Endothelial cell of umbilical vein (primary cell): ENCODE results near the gene C1R. TPM values are rescaled to one million over a fixed set of nuclear protein-coding genes. Genes with fewer than 3 reads are reported as not detected.
"Not testable (repeated sequence)": the region's sequence is repeated elsewhere in the genome, so short reads cannot be mapped to it uniquely, and the experiment has no call there.

Experiments used
- BruUV-seq: library from RNA; stranded (reverse); fragments of 400-500 nt; replicated peaks from 2 replicates; lab custom pipeline; 2021; lab: Mats Ljungman, UMichigan
- CTCF ChIA-PET: fragments of 300-600, 350-600 bp; sonication (Branson Sonifier 250); formaldehyde crosslinking; loops from one replicate; lab custom pipeline; 2021; ENCODE audit warnings: antibody characterized with exemption, inconsistent platforms; lab: Charles Lee
- POLR2A ChIA-PET: fragments of 300-600, 350-600 bp; sonication (Branson Sonifier 250); formaldehyde crosslinking; loops from one replicate; lab custom pipeline; 2021; ENCODE audit warnings: antibody characterized with exemption, inconsistent platforms; lab: Charles Lee
- DNase-seq: peaks from one replicate; pipeline ENCODE4 v3.0.0-alpha.2; 2011; ENCODE audit warnings: low read depth, low spot score
- FAIRE-seq: peaks from 2 replicates; lab custom pipeline; 2011; peaks lifted over from hg19 to GRCh38; lab: Jason Lieb, UNC
- H2AFZ ChIP-seq: 2 replicates; pipeline ENCODE4 v1.6.0; 2012; ENCODE audit warnings: low read depth, low read length, control low read depth, inconsistent platforms
- H3K27ac ChIP-seq: 2 replicates; pipeline ENCODE4 v1.5.1; 2011; ENCODE audit warnings: low read depth, mild to moderate bottlenecking, control low read depth, low read length, moderate library complexity; ENCODE audit not compliant: insufficient read depth
- H3K27me3 ChIP-seq, 2 experiments: 2 replicates each; pipeline versions ENCODE4 v1.6.0 to v1.6.1; 2011; ENCODE audit warnings: low read length in 2 of 2, mixed read lengths in 1 of 2; ENCODE audit not compliant: control insufficient read depth in 2 of 2, insufficient read depth in 2 of 2
- H3K36me3 ChIP-seq, 2 experiments: 2 replicates in 1 of 2; 3 replicates in 1 of 2; pipeline ENCODE4 v1.5.1; 2011; ENCODE audit warnings: low read length in 2 of 2, mild to moderate bottlenecking in 1 of 2, moderate library complexity in 1 of 2; ENCODE audit not compliant: control insufficient read depth in 2 of 2, insufficient read depth in 2 of 2; ENCODE audit errors: extremely low read depth in 1 of 2
- H3K4me1 ChIP-seq: 3 replicates; pipeline ENCODE4 v1.5.1; 2011; ENCODE audit warnings: mild to moderate bottlenecking, low read length; ENCODE audit not compliant: control insufficient read depth, insufficient read depth; ENCODE audit errors: extremely low read depth
- H3K4me2 ChIP-seq: 2 replicates; pipeline ENCODE4 v1.6.1; 2011; ENCODE audit warnings: low read length, control low read depth, mixed read lengths; ENCODE audit not compliant: insufficient read depth
- H3K4me3 ChIP-seq, 3 experiments: fragments of 200-600 bp in 1 of 3; sonication (generic), shearing (Covaris generic) in 1 of 3; replicated peaks in 1 of 3; 2 replicates each; pipeline ENCODE4 v1.5.1; 2011 to 2016; ENCODE audit warnings: control low read depth in 3 of 3, low read length in 3 of 3, mild to moderate bottlenecking in 2 of 3, inconsistent platforms in 1 of 3, low read depth in 1 of 3, moderate library complexity in 1 of 3; ENCODE audit not compliant: insufficient read depth in 1 of 3
- H3K79me2 ChIP-seq: 2 replicates; pipeline ENCODE4 v1.6.0; 2012; ENCODE audit warnings: low read length, inconsistent platforms; ENCODE audit not compliant: control insufficient read depth, insufficient read depth
- H3K9ac ChIP-seq: replicated peaks from 2 replicates; pipeline ENCODE3; 2011; ENCODE audit warnings: low read length, control low read depth; ENCODE audit not compliant: insufficient read depth; ENCODE audit errors: extremely low read depth
- H3K9me1 ChIP-seq: replicated peaks from 3 replicates; pipeline ENCODE4 v1.6.0; 2011; ENCODE audit warnings: mild to moderate bottlenecking, low read length; ENCODE audit not compliant: control insufficient read depth, insufficient read depth; ENCODE audit errors: extremely low read depth
- H3K9me3 ChIP-seq: replicated peaks from 2 replicates; pipeline ENCODE4 v1.5.1; 2012; ENCODE audit warnings: low read length, inconsistent platforms; ENCODE audit not compliant: control insufficient read depth, insufficient read depth
- H4K20me1 ChIP-seq: replicated peaks from 2 replicates; pipeline ENCODE3; 2011; ENCODE audit warnings: mild to moderate bottlenecking, low read length; ENCODE audit not compliant: control insufficient read depth, insufficient read depth; ENCODE audit errors: extremely low read depth
- EZH2 ChIP-seq: IDR thresholded peaks from 2 replicates; pipeline ENCODE4 v1.6.1; 2012; ENCODE audit warnings: borderline replicate concordance, low read depth, mild to moderate bottlenecking, moderate library complexity, low read length, inconsistent platforms; ENCODE audit not compliant: severe bottlenecking
- FOS ChIP-seq: IDR thresholded peaks from 2 replicates; pipeline ENCODE4 v1.6.1; 2011; ENCODE audit warnings: mild to moderate bottlenecking, low read length, moderate library complexity, borderline replicate concordance; ENCODE audit not compliant: insufficient read depth
- GATA2 ChIP-seq: IDR thresholded peaks from 2 replicates; pipeline ENCODE4 v1.7.0; 2011; ENCODE audit warnings: low read depth, mild to moderate bottlenecking, moderate library complexity, mixed read lengths, low read length; ENCODE audit not compliant: insufficient read length, insufficient read depth
- JUN ChIP-seq: IDR thresholded peaks from 2 replicates; pipeline ENCODE4 v1.6.1; 2011; ENCODE audit warnings: borderline replicate concordance, low read depth; ENCODE audit not compliant: insufficient read length, insufficient read depth
- MYC ChIP-seq: IDR thresholded peaks from one replicate; pipeline ENCODE4 v1.6.1; 2011; ENCODE audit warnings: mild to moderate bottlenecking, low read depth, low read length
- POLR2A ChIP-seq: IDR thresholded peaks from 2 replicates; pipeline ENCODE4 v1.6.1; 2012; ENCODE audit warnings: low read depth, mild to moderate bottlenecking, control low read depth, low read length
- POLR2AphosphoS5 ChIP-seq: IDR thresholded peaks from 2 replicates; pipeline ENCODE4 v1.6.1; 2012; ENCODE audit warnings: low read depth, mild to moderate bottlenecking, control low read depth, low read length, moderate library complexity; ENCODE audit not compliant: insufficient read depth
- dilution Hi-C: fragments of 300-500 bp; cut with MboI; formaldehyde crosslinking; loops from one replicate; pipeline ENCODE4 v1.15.0; 2019; ENCODE audit warnings: low sequenced_read_pairs; ENCODE audit not compliant: extremely low pct_ligation_motif_present
- intact Hi-C: fragments of 100-400 bp; cut with micrococcal nuclease; formaldehyde crosslinking; loops from one replicate; pipeline ENCODE4 v1.10.0; 2022
- polyA plus RNA-seq, 4 experiments: library from polyadenylated mRNA; depleted of rRNA in 3 of 4; stranded (reverse) in 3 of 4; unstranded in 1 of 4; fragments of >200 nt; gene quantifications; 2 replicates each; pipeline versions ENCODE4 v1.2.1 to v1.2.3, GENCODE V29; 2011 to 2012; ENCODE audit warnings: missing spikeins in 1 of 4
- total RNA-seq: library from RNA; stranded (reverse); gene quantifications from 2 replicates; pipeline ENCODE4 v1.2.3, GENCODE V29; 2021
- TF ChIP-seq, protein P1 (sequence below), 2 donors: IDR thresholded peaks; 1 replicate in 1 of 2; 2 replicates in 1 of 2; pipeline ENCODE4 v1.5.1; 2011; ENCODE audit warnings: low read length in 2 of 2, mild to moderate bottlenecking in 2 of 2, moderate library complexity in 2 of 2, control low read depth in 1 of 2, inconsistent platforms in 1 of 2, low read depth in 1 of 2; ENCODE audit not compliant: insufficient read depth in 1 of 2; ENCODE audit errors: extremely low read depth in 1 of 2
- TF ChIP-seq, protein P2 (sequence below): IDR thresholded peaks from 2 replicates; pipeline ENCODE4 v1.6.1; 2011; ENCODE audit not compliant: insufficient read depth, insufficient read length

C1R gene
- total and polyA plus RNA-seq, 2 donors (not counting 3 experiments of a cell fraction or from before 2014, with no cell fraction given) = 3.6 to 5.8 TPM

GRCh38 chr12:7038591-7038990 lies 53.7 kb downstream of the C1R start:
- Histone ChIP-seq H3K27ac (no peak overlapping the region), H2AFZ (no peak overlapping the region), H3K9me3 (no peaks in the 10 kb centered on the region), H3K4me2 (no peak overlapping the region), H3K27me3 (peaks cover 7 to 11% of the 10 kb centered on the region in 2 experiments), H3K4me1 (no peaks in the 10 kb centered on the region), H3K9me1 (no peaks in the 10 kb centered on the region), H3K36me3 (no peaks in the 10 kb centered on the region), H3K9ac (no peak overlapping the region), H3K79me2 (no peaks in the 10 kb centered on the region), H3K4me3 (no peak overlapping the region), H4K20me1 (no peaks in the 10 kb centered on the region)
- CTCF ChIA-PET = no interaction called here
- no peak for FAIRE-seq
- POLR2A ChIA-PET = no interaction called here
- no TSS peak for BruUV-seq
- DNase-seq = no peak
- TF ChIP-seq, protein P1, sequence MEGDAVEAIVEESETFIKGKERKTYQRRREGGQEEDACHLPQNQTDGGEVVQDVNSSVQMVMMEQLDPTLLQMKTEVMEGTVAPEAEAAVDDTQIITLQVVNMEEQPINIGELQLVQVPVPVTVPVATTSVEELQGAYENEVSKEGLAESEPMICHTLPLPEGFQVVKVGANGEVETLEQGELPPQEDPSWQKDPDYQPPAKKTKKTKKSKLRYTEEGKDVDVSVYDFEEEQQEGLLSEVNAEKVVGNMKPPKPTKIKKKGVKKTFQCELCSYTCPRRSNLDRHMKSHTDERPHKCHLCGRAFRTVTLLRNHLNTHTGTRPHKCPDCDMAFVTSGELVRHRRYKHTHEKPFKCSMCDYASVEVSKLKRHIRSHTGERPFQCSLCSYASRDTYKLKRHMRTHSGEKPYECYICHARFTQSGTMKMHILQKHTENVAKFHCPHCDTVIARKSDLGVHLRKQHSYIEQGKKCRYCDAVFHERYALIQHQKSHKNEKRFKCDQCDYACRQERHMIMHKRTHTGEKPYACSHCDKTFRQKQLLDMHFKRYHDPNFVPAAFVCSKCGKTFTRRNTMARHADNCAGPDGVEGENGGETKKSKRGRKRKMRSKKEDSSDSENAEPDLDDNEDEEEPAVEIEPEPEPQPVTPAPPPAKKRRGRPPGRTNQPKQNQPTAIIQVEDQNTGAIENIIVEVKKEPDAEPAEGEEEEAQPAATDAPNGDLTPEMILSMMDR (IDR thresholded peaks at IDR 0.05; ENCODE audit: extremely low read depth in 1 of 2, insufficient read depth in 1 of 2, low read depth in 1 of 2, low read length in 2 of 2) = no peak
- no peak for TF ChIP-seq EZH2
- TF ChIP-seq, protein P2, sequence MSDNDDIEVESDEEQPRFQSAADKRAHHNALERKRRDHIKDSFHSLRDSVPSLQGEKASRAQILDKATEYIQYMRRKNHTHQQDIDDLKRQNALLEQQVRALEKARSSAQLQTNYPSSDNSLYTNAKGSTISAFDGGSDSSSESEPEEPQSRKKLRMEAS = no peak
- no peak for TF ChIP-seq MYC
- no peak for TF ChIP-seq FOS
- TF ChIP-seq GATA2 = no peak
- no peak for TF ChIP-seq POLR2A
- no peak for TF ChIP-seq POLR2AphosphoS5
- no peak for TF ChIP-seq JUN
- intact Hi-C loops (no loop called here), dilution Hi-C loops (no loop called here)

DNA sequence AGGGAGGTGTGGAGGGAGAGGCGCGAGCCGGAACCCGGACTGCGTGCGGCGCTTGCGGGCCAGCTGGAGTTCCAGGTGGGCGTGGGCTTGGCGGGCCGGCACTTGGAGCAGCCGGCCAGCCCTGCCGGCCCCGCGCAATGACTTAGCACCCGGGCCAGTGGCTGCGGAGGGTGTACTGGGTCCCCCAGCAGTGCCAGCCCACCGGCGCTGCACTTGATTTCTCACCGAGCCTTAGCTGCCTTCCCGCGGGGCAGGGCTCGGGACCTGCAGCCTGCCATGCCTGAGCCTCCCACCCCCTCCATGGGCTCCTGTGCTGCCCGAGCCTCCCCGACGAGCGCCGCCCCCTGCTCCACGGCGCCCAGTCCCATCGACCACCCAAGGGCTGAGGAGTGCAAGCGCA lies 54.8 kb downstream of the C1R start:
- H3K4me3 ChIP-seq, DNase-seq, H3K4me2 ChIP-seq, BruUV-seq, H3K27ac ChIP-seq, intact Hi-C loops, H2AFZ ChIP-seq, H3K9me1 ChIP-seq, H3K36me3 ChIP-seq, FAIRE-seq, H3K4me1 ChIP-seq, dilution Hi-C loops, POLR2A ChIA-PET, H3K9ac ChIP-seq, H4K20me1 ChIP-seq, H3K9me3 ChIP-seq, H3K79me2 ChIP-seq: not testable (repeated sequence)
- CTCF ChIA-PET = interaction anchor here (1.2 kb wide), 1 partner anchor 11 kb away, joined by 6 read pairs; no protein-coding TSS in a partner anchor
- peaks cover 7 to 11% of the 10 kb centered on the region in 2 experiments for H3K27me3 ChIP-seq
